HG02870 (cell line): ENCODE results near the gene DSC3.

Experiments
- ATAC-seq: cut with Tn5 transposase; IDR thresholded peaks from one replicate; pipeline ENCODE4 v1.9.1; 2021; ENCODE audit warnings: mild to moderate bottlenecking, moderate library complexity; ENCODE audit not compliant: unreplicated experiment

The DSC3 gene

GRCh38 chr18:31042406-31043181 lies at the start of gene DSC3:
Gene DSC3, minus strand, starts transcription at chr18:31042742. Its CDS starts 82 bp downstream, at chr18:31042660.
- ATAC-seq = no peak

GRCh38 chr18:31091350-31091749 lies 48.8 kb upstream of the DSC3 start:
- no peak for ATAC-seq

GRCh38 chr18:31088532-31088931 lies 46.0 kb upstream of the DSC3 start:
- no peak for ATAC-seq

GRCh38 chr18:31079973-31080372 lies 37.4 kb upstream of the DSC3 start:
- ATAC-seq = no peak

GRCh38 chr18:31077878-31078277 lies 35.3 kb upstream of the DSC3 start:
- ATAC-seq = no peak

- no peak for ATAC-seq
Measured at GRCh38 chr18:31072175-31072574, 29.6 kb upstream of the DSC3 start.

- no peak for ATAC-seq
Measured at GRCh38 chr18:31070206-31070605, 27.7 kb upstream of the DSC3 start.

- no peak for ATAC-seq
Measured at GRCh38 chr18:31066266-31066665, 23.7 kb upstream of the DSC3 start.

GRCh38 chr18:31065036-31065773 lies 22.7 kb upstream of the DSC3 start:
- no peak for ATAC-seq

- peak; percentile 92 for ATAC-seq
Measured at GRCh38 chr18:31064130-31064529, 21.6 kb upstream of the DSC3 start.

- ATAC-seq = peak; percentile 49
Measured at GRCh38 chr18:31061945-31062344, 19.4 kb upstream of the DSC3 start.

- ATAC-seq = no peak
Measured at GRCh38 chr18:31058897-31059296, 16.4 kb upstream of the DSC3 start.

GRCh38 chr18:31057917-31058316 lies 15.4 kb upstream of the DSC3 start:
- ATAC-seq = no peak

- ATAC-seq = no peak
Measured at GRCh38 chr18:31057051-31057450, 14.5 kb upstream of the DSC3 start.

GRCh38 chr18:31056296-31056695 lies 13.8 kb upstream of the DSC3 start:
- ATAC-seq = no peak

- ATAC-seq = peak; percentile 77
Measured at GRCh38 chr18:31050635-31051034, 8.1 kb upstream of the DSC3 start.

- ATAC-seq = no peak
Measured at GRCh38 chr18:31049189-31049588, 6.6 kb upstream of the DSC3 start.

GRCh38 chr18:31048216-31048615 lies 5.7 kb upstream of the DSC3 start:
- ATAC-seq = no peak

GRCh38 chr18:31046916-31047315 lies 4.4 kb upstream of the DSC3 start:
- no peak for ATAC-seq

GRCh38 chr18:31045599-31045998 lies 3.1 kb upstream of the DSC3 start:
- no peak for ATAC-seq

GRCh38 chr18:31044926-31045325 lies 2.4 kb upstream of the DSC3 start:
- ATAC-seq = no peak

- ATAC-seq = no peak
Measured at GRCh38 chr18:31043709-31044108, 1.2 kb upstream of the DSC3 start.
